ENCODE data around the gene WAC. TPM values are rescaled to one million over a fixed set of nuclear protein-coding genes. Genes with fewer than 3 reads are reported as not detected.
A peak's percentile ranks its signal among the peaks of the same experiment; 100 is the strongest.

WAC gene
- total and polyA plus RNA-seq, 8 donors = 22.8 to 182 (median 92.5) TPM

DNA sequence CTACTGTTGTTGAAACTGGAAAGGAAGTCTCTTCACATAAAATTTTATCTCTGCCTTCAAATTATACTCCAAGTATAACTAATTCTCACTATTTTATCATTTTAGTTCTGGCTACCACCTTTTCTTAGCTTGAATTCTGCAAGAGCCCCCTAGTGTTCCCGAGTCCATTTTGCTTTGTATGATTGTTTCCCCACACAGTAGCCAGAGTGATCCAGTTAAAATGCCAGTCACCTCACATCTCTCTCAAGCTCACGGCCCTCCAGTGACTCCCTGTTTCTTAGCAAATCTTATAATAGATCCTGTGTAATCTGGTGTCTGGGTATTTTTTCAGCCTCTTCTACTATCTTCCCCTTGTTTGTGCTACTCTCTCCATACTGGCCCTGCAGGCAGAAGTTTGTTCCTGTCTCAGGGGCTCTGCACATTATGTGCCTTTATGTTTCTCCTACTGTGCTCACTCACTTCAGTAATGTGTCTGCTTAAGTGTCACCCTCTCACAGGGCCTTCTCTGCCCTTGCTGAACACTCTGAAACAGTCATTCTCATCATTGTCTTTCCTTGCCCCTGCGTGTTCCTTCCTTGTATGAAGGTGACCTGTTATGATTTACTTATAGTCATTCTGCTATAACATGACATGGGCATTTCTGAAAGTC, 8.9 kb downstream of the WAC start:
- TF ChIP-seq POLR2AphosphoS5 (IDR thresholded peaks at IDR 0.05) (no peak), POLR2A (IDR thresholded peaks at IDR 0.05) (no peak), EP300 (IDR thresholded peaks at IDR 0.05) (no peak)
- TF ChIP-seq, protein P1, sequence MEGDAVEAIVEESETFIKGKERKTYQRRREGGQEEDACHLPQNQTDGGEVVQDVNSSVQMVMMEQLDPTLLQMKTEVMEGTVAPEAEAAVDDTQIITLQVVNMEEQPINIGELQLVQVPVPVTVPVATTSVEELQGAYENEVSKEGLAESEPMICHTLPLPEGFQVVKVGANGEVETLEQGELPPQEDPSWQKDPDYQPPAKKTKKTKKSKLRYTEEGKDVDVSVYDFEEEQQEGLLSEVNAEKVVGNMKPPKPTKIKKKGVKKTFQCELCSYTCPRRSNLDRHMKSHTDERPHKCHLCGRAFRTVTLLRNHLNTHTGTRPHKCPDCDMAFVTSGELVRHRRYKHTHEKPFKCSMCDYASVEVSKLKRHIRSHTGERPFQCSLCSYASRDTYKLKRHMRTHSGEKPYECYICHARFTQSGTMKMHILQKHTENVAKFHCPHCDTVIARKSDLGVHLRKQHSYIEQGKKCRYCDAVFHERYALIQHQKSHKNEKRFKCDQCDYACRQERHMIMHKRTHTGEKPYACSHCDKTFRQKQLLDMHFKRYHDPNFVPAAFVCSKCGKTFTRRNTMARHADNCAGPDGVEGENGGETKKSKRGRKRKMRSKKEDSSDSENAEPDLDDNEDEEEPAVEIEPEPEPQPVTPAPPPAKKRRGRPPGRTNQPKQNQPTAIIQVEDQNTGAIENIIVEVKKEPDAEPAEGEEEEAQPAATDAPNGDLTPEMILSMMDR (IDR thresholded peaks at IDR 0.05) = no peak

DNA sequence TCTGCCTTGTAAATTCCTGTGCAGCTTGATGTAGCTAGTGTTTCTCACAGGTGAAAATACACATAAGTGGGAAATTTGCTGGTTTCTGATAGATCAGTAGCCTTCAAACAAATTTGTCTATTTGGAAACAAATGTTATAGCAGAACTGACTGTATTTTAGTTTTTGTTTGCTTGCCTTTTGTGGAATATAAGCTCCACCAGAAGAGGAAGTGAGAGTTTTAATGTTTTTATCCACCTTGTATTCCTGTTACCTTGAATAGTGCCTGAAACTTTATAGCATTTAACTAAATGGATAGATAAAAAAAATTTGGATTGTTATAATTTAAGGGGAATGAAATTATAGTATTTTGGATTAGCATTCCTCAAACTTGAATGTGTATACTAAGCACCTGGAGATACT, 9.8 kb downstream of the WAC start:
- no peak for DNase-seq
- H3K9me3 ChIP-seq = no peaks in the 10 kb centered on the region
- no peak overlapping the region for H3K4me3 ChIP-seq
- H3K36me3 ChIP-seq = peaks cover 26 to 81% (median 72%) of the 10 kb centered on the region in 4 donors
- no peaks in the 10 kb centered on the region for H3K27me3 ChIP-seq
- intact Hi-C loops (cut with DNase I; ENCODE audit: low total_unique reads) = no loop called here
- TF ChIP-seq POLR2A (IDR thresholded peaks at IDR 0.05) = no peak
- TF ChIP-seq, protein P1 (IDR thresholded peaks at IDR 0.05) = no peak
- no peak overlapping the region for H3K27ac ChIP-seq
- H3K4me1 ChIP-seq = peaks cover 26 to 90% (median 56%) of the 10 kb centered on the region in 4 donors

More for the DNA sequence above, 8.9 kb downstream of the WAC start:
- no peak for DNase-seq
- H3K4me3 ChIP-seq = no peak overlapping the region
- no peaks in the 10 kb centered on the region for H3K27me3 ChIP-seq
- WGBS, 5 donors = 55 to 74% (median 73%) methylated on average over 3 of the region's 3 CpGs
- no peak overlapping the region for H3K27ac ChIP-seq
- peaks cover 35 to 83% (median 77%) of the 10 kb centered on the region in 4 donors for H3K36me3 ChIP-seq
- intact Hi-C loops (cut with DNase I; ENCODE audit: low total_unique reads) = no loop called here
- H3K4me1 ChIP-seq = peaks cover 26 to 98% (median 60%) of the 10 kb centered on the region in 4 donors
- H3K9me3 ChIP-seq = no peaks in the 10 kb centered on the region

DNA sequence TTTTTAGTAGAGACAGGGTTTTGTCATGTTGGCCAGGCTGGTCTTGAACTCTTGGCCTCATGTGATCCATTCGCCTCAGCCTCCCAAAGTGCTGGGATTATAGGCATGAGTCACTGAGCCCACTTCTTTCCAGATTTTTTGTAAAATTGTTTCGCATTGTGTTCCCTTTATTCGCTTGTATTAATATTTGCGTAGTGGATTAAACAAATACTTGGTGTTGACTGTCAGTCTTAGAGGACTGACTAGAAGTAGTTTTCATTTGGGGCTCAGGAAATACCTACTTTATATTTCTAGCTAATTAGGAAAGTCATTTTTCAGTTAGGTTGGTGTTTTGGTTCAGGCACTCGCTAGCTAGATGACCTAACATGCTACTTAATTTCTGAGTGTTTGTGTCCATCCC, 11.1 kb downstream of the WAC start:
- Histone ChIP-seq H3K27me3 (no peaks in the 10 kb centered on the region), H3K4me1 (peaks cover 30 to 92% (median 60%) of the 10 kb centered on the region in 4 donors), H3K36me3 (peaks cover 17 to 80% (median 72%) of the 10 kb centered on the region in 4 donors), H3K9me3 (no peaks in the 10 kb centered on the region), H3K27ac (peak overlapping the region in 4 of 5 donors; percentile 3 to 54 (median 32)), H3K4me3 (no peak overlapping the region)
- TF ChIP-seq POLR2AphosphoS5 (IDR thresholded peaks at IDR 0.05) (no peak), POLR2A (IDR thresholded peaks at IDR 0.05) (no peak), EP300 (IDR thresholded peaks at IDR 0.05) (no peak)
- TF ChIP-seq, protein P1 (IDR thresholded peaks at IDR 0.05) = no peak
- DNase-seq = no peak
- intact Hi-C loops (cut with DNase I; ENCODE audit: low total_unique reads) = no loop called here
- WGBS, 5 donors = 41 to 66% (median 49%) methylated on average over 5 of the region's 5 CpGs

DNA sequence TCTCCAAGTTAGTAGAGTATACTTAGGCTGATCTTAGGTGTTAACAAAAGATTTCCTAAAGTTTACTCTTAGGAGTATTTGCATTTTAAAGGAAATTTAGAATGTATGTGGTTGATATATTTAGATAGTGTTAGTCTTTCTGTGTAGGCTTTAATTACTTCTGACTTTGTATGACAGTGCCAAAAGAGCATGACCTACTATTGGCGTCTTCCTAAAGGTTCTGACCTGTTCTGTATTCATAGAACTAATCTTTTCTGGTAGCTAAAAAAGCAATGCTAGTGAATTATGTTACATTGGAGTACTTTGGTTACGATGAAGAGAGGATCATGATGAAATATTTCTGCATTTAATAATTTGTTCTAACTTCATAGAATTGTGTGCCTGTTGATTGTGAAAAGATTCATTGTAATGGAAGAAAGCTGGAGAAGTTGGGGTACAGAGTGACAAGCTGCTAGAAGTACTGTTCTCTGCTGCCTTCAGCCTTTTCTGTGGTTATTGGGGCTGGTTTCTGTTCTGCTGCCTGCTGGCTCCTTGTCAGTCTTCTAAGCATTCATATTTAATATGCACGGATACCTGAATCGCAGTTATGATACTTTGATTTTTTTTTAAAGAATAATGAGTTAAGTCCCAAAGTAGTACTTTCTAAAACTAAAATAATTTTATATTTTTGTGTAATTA, 13.2 kb downstream of the WAC start:
- intact Hi-C loops (cut with DNase I; ENCODE audit: low total_unique reads) = no loop called here
- DNase-seq = no peak
- no peak overlapping the region for H3K27ac ChIP-seq
- H3K36me3 ChIP-seq = peaks cover 18 to 76% (median 63%) of the 10 kb centered on the region in 4 donors
- H3K27me3 ChIP-seq = no peaks in the 10 kb centered on the region
- H3K9me3 ChIP-seq = no peaks in the 10 kb centered on the region
- WGBS, 5 donors = 50 to 62% (median 55%) methylated on average over 4 of the region's 4 CpGs
- H3K4me1 ChIP-seq = peaks cover 43 to 92% (median 66%) of the 10 kb centered on the region in 4 donors
- H3K4me3 ChIP-seq = no peak overlapping the region
- TF ChIP-seq POLR2A (IDR thresholded peaks at IDR 0.05) (no peak), EP300 (IDR thresholded peaks at IDR 0.05) (no peak), POLR2AphosphoS5 (IDR thresholded peaks at IDR 0.05) (no peak)
- TF ChIP-seq, protein P1 (IDR thresholded peaks at IDR 0.05) = no peak

All from stomach (tissue), 9 donors.